Activated T-cell treated with anti-CD3 and anti-CD28 coated beads, Interleukin-2, amount 50 U/mL, for 4 hours (primary cell): ENCODE data around the gene ZCCHC9. TPM values are rescaled to one million over a fixed set of nuclear protein-coding genes. Genes with fewer than 3 reads are reported as not detected.
"Not testable (repeated sequence)": the region's sequence is repeated elsewhere in the genome, so short reads cannot be mapped to it uniquely, and the experiment has no call there.

Source experiments
- ATAC-seq, 2 donors: fragments of 200-7000 bp; cut with Tn5 transposase; one replicate each; pipeline ENCODE4 v1.10.0; 2021
- DNase-seq: peaks from one replicate; pipeline ENCODE4 v3.0.0-alpha.2; 2020
- H3K27me3 Mint-ChIP-seq: one replicate; pipeline ENCODE4 v1.8.0; 2021; ENCODE audit warnings: low read depth, mixed read lengths
- H3K36me3 Mint-ChIP-seq: one replicate; pipeline ENCODE4 v1.8.0; 2022; ENCODE audit warnings: mixed read lengths; ENCODE audit not compliant: insufficient read depth
- H3K4me1 Mint-ChIP-seq: one replicate; pipeline ENCODE4 v1.8.0; 2021; ENCODE audit warnings: low read depth, mixed read lengths
- H3K4me3 Mint-ChIP-seq: one replicate; pipeline ENCODE4 v1.8.0; 2021; ENCODE audit warnings: mild to moderate bottlenecking, moderate library complexity, mixed read lengths
- H3K9me3 Mint-ChIP-seq: one replicate; pipeline ENCODE4 v1.8.0; 2021; ENCODE audit warnings: mixed read lengths
- total RNA-seq, 3 donors: library from RNA; stranded (reverse); gene quantifications; one replicate each; pipeline ENCODE4 v1.2.1, GENCODE V29; 2021

Gene ZCCHC9, protein sequence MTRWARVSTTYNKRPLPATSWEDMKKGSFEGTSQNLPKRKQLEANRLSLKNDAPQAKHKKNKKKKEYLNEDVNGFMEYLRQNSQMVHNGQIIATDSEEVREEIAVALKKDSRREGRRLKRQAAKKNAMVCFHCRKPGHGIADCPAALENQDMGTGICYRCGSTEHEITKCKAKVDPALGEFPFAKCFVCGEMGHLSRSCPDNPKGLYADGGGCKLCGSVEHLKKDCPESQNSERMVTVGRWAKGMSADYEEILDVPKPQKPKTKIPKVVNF
- total RNA-seq = 10 to 100 TPM; 32.7 to 37.8 (median 37.4) TPM

GRCh38 chr5:81301271-81302015 is at the start of gene ZCCHC9:
TSS of gene ZCCHC9 (plus strand) at chr5:81301587. CDS start at chr5:81304758, 3,171 bp downstream.
- Mint-ChIP-seq H3K9me3 (no peaks in the 10 kb centered on the region), H3K4me1 (peaks cover 58% of the 10 kb centered on the region), H3K36me3 (peaks cover 14% of the 10 kb centered on the region), H3K27me3 (no peaks in the 10 kb centered on the region), H3K4me3 (peak within 1 kb of the TSS; percentile 93)
- peak; percentile 89 for DNase-seq
- peak; percentile 92 to 93 for ATAC-seq

GRCh38 chr5:81251922-81252321 is 49.5 kb upstream of the ZCCHC9 start:
- ATAC-seq = no peak
- H3K36me3 Mint-ChIP-seq = peaks cover 16% of the 10 kb centered on the region

DNA sequence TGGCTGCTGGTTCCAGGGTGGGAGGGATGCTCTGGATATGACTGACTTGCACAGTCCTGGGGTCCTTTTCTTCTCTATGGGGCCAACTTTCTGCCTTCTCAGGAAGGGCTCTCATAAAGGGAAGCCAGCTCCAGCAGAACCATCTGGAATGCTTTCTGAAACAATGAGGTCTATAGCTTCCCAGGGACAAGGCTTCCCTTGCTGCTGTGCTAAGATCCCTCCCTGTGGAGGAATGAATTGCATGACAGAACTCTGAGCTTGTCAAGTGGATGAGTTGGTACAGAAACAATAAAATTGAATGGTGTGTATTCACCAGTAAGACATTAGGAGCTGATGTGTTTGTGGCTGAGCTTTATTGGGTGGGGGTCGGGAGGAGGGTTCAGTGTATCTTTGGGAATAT is 48.5 kb upstream of the ZCCHC9 start:
- Mint-ChIP-seq H3K27me3 (no peaks in the 10 kb centered on the region), H3K4me3 (no peak overlapping the region), H3K9me3 (no peaks in the 10 kb centered on the region), H3K36me3 (peaks cover 17% of the 10 kb centered on the region), H3K4me1 (no peaks in the 10 kb centered on the region)
- DNase-seq (no peak), ATAC-seq (no peak)

More at GRCh38 chr5:81251922-81252321, 49.5 kb upstream of the ZCCHC9 start:
- no peak overlapping the region for H3K4me3 Mint-ChIP-seq
- no peaks in the 10 kb centered on the region for H3K27me3 Mint-ChIP-seq
- H3K9me3 Mint-ChIP-seq = no peaks in the 10 kb centered on the region
- H3K4me1 Mint-ChIP-seq = no peaks in the 10 kb centered on the region
- DNase-seq = no peak

GRCh38 chr5:81253875-81254274 is 47.5 kb upstream of the ZCCHC9 start:
- no peak for ATAC-seq
- Mint-ChIP-seq H3K4me3 (no peak overlapping the region), H3K4me1 (no peaks in the 10 kb centered on the region), H3K27me3 (no peaks in the 10 kb centered on the region), H3K9me3 (no peaks in the 10 kb centered on the region), H3K36me3 (peaks cover 17% of the 10 kb centered on the region)
- DNase-seq = no peak

DNA sequence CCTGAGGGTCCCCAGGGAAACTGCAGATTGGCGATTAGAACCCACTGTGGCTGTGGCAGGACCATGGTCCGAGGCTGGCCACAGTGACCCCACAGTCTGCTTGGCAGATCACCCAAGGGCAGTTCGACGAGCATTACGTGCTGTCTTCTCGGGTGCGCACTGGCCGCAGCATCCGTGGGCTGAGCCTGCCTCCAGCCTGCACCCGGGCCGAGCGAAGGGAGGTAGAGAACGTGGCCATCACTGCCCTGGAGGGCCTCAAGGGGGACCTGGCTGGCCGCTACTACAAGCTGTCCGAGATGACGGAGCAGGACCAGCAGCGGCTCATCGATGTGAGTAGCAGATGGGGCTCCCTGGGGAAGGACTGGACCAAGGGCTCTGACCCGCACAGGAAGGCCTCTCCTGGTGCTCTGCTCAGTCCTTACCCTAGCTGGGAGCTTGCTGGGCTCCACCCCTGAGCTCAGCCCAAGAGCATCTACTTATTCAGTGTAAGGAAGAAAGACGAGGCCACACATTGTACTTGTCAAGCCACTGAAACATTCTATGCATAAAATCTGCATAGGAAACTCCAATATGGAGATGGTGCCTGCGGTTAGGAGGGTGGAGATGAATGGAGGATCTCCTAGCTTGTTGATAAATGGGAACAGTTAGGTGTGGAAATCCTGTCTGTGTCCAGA is 46.4 kb upstream of the ZCCHC9 start:
- H3K36me3 Mint-ChIP-seq = peaks cover 18% of the 10 kb centered on the region
- DNase-seq = no peak
- no peak overlapping the region for H3K4me3 Mint-ChIP-seq
- ATAC-seq = no peak
- H3K9me3 Mint-ChIP-seq = peaks cover 5% of the 10 kb centered on the region
- no peaks in the 10 kb centered on the region for H3K27me3 Mint-ChIP-seq
- no peaks in the 10 kb centered on the region for H3K4me1 Mint-ChIP-seq

- H3K27me3 Mint-ChIP-seq = no peaks in the 10 kb centered on the region
- H3K9me3 Mint-ChIP-seq = peaks cover 8% of the 10 kb centered on the region
- peaks cover 23% of the 10 kb centered on the region for H3K36me3 Mint-ChIP-seq
These were observed 44.6 kb upstream of the ZCCHC9 start for GRCh38 chr5:81256766-81257165.

DNA sequence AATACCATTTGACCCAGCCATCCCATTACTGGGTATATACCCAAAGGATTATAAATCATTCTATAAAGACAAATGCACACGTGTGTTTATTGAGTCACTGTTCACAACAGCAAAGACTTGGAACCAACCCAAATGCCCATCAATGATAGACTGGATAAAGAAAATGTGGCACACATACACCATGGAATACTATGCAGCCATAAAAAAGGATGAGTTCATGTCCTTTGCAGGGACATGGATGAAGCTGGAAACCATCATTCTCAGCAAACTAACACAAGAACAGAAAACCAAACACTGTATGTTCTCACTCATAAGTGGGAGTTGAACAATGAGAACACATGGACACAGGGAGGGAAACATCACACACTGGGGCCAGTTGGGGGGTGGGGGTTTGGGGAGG is 38.6 kb upstream of the ZCCHC9 start:
- H3K4me1 Mint-ChIP-seq, H3K9me3 Mint-ChIP-seq, DNase-seq, H3K27me3 Mint-ChIP-seq, ATAC-seq, H3K4me3 Mint-ChIP-seq: not testable (repeated sequence)
- H3K36me3 Mint-ChIP-seq = peaks cover 40% of the 10 kb centered on the region

More at GRCh38 chr5:81256766-81257165, 44.6 kb upstream of the ZCCHC9 start:
- no peak for DNase-seq
- ATAC-seq = no peak
- H3K4me1 Mint-ChIP-seq = no peaks in the 10 kb centered on the region
- no peak overlapping the region for H3K4me3 Mint-ChIP-seq

DNA sequence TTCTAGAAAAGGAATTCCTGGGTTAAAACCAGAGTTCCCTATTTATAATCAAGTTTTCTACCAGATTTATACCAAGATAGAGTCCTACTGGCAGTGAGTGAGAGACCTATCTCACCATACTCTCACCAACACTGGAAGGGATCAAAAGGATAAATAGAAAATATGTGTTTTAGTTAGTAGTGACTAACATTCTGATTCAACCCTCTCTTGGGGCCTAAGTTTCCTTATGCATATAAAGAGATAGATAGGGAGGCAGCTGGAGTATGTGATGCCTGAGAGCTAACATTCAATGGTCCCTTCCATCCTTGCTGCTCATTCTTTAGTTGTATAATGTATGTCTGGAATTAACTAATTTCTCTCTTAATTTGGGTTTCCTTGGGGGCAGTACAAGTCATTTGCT is 36.3 kb upstream of the ZCCHC9 start:
- Mint-ChIP-seq H3K9me3 (peaks cover 2% of the 10 kb centered on the region), H3K36me3 (peaks cover 33% of the 10 kb centered on the region), H3K4me1 (peaks cover 10% of the 10 kb centered on the region), H3K27me3 (no peaks in the 10 kb centered on the region), H3K4me3 (no peak overlapping the region)
- ATAC-seq (no peak), DNase-seq (no peak)

- Mint-ChIP-seq H3K9me3 (peaks cover 23% of the 10 kb centered on the region), H3K27me3 (no peaks in the 10 kb centered on the region), H3K36me3 (peaks cover 37% of the 10 kb centered on the region), H3K4me3 (no peak overlapping the region), H3K4me1 (peaks cover 12% of the 10 kb centered on the region)
- ATAC-seq (no peak), DNase-seq (no peak)
These were observed 32.7 kb upstream of the ZCCHC9 start for GRCh38 chr5:81268521-81269196.

DNA sequence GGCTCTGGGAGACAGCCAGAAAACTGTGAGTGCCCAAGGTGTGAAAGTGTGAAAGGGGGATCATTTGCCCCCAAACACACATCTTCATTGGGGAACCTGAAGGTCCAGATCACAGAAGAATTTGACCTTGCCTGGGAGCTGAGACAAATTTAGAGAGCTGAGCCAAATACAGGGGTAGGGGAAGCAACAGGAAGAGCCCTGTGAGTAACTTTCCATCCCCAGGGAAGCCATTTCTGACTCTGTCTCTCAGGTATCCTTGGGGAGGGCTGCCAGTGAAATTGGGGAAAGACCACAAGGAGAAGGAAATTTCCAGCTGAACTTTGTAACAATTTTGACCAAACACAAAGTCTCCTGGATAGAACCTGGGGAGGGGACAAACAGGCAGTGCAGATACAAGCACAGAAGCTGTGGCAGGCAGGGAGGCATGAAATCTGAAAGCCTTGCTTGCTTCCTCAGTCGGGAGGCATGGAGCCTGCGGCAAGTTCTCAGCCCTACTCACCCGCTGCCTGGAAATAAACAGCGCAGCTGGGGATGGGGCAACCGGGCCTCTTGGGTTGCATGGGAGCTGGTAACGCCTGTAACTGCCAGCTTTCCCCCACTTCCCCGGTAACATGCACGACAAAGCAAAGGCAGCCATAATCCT is 31.5 kb upstream of the ZCCHC9 start:
- no peak for ATAC-seq
- DNase-seq = no peak
- H3K27me3 Mint-ChIP-seq = no peaks in the 10 kb centered on the region
- peaks cover 12% of the 10 kb centered on the region for H3K4me1 Mint-ChIP-seq
- peaks cover 33% of the 10 kb centered on the region for H3K9me3 Mint-ChIP-seq
- H3K4me3 Mint-ChIP-seq = no peak overlapping the region
- peaks cover 39% of the 10 kb centered on the region for H3K36me3 Mint-ChIP-seq

GRCh38 chr5:81270394-81271027 is 30.9 kb upstream of the ZCCHC9 start:
- ATAC-seq, DNase-seq, H3K27me3 Mint-ChIP-seq, H3K4me3 Mint-ChIP-seq: not testable (repeated sequence)
- Mint-ChIP-seq H3K4me1 (peaks cover 12% of the 10 kb centered on the region), H3K9me3 (peaks cover 33% of the 10 kb centered on the region), H3K36me3 (peaks cover 38% of the 10 kb centered on the region)

- Mint-ChIP-seq H3K9me3 (no peaks in the 10 kb centered on the region), H3K4me3 (no peak overlapping the region), H3K36me3 (peaks cover 12% of the 10 kb centered on the region), H3K4me1 (peaks cover 22% of the 10 kb centered on the region), H3K27me3 (no peaks in the 10 kb centered on the region)
- no peak for ATAC-seq
- no peak for DNase-seq
These were observed 17.4 kb upstream of the ZCCHC9 start for GRCh38 chr5:81283976-81284375.

- Mint-ChIP-seq H3K4me3 (no peak overlapping the region), H3K4me1 (peaks cover 38% of the 10 kb centered on the region), H3K36me3 (peaks cover 18% of the 10 kb centered on the region), H3K27me3 (no peaks in the 10 kb centered on the region), H3K9me3 (peaks cover 2% of the 10 kb centered on the region)
- ATAC-seq = no peak
- DNase-seq = no peak
These were observed 15.2 kb upstream of the ZCCHC9 start for GRCh38 chr5:81286059-81286617.
